A673 (cell line): ENCODE measurements around the gene CDC42BPG. TPM values are rescaled to one million over a fixed set of nuclear protein-coding genes. Genes with fewer than 3 reads are reported as not detected.

Experiments used
- Bru-seq: library from RNA; stranded (reverse); fragments of 400-500 nt; gene quantifications from one replicate; lab custom pipeline; 2021; lab: Mats Ljungman, UMichigan
- BruChase-seq, 2 experiments: library from RNA; stranded (reverse); fragments of 400-500 nt; gene quantifications; one replicate each; lab custom pipeline; 2021; lab: Mats Ljungman, UMichigan
- BruUV-seq: library from RNA; stranded (reverse); fragments of 400-500 nt; replicated peaks from 2 replicates; lab custom pipeline; 2021; lab: Mats Ljungman, UMichigan
- CTCF ChIA-PET: fragments of 300-600 bp; sonication (Branson Sonifier 250); formaldehyde crosslinking; loops from one replicate; lab custom pipeline; 2022; ENCODE audit warnings: antibody characterized with exemption; lab: Charles Lee
- POLR2A ChIA-PET: fragments of 300-600 bp; sonication (Branson Sonifier 250); formaldehyde crosslinking; loops from one replicate; lab custom pipeline; 2022; ENCODE audit warnings: antibody characterized with exemption; ENCODE audit not compliant: low non-redundant PET; lab: Charles Lee
- DNase-seq: peaks from one replicate; pipeline ENCODE4 v3.0.0-alpha.2; 2015; ENCODE audit warnings: low spot score
- H3K27ac ChIP-seq: fragments of 200-600 bp; sonication (generic); 2 replicates; pipeline ENCODE4 v1.5.1; 2016; ENCODE audit warnings: mixed run types, low read depth, mild to moderate bottlenecking, mixed read lengths, antibody characterized with exemption, low read length; ENCODE audit not compliant: poor library complexity, severe bottlenecking
- H3K27me3 ChIP-seq: fragments of 200-600 bp; sonication (generic); replicated peaks from 2 replicates; pipeline ENCODE4 v1.6.1; 2017; ENCODE audit warnings: mixed run types, low read depth, mild to moderate bottlenecking, mixed read lengths, antibody characterized with exemption, low read length; ENCODE audit not compliant: insufficient read depth, poor library complexity
- H3K36me3 ChIP-seq: fragments of 200-600 bp; sonication (generic); 2 replicates; pipeline ENCODE4 v1.6.1; 2016; ENCODE audit warnings: mixed run types, mild to moderate bottlenecking, mixed read lengths, antibody characterized with exemption, low read length; ENCODE audit not compliant: insufficient read depth, poor library complexity, severe bottlenecking
- H3K4me1 ChIP-seq: fragments of 200-600 bp; sonication (generic); 2 replicates; pipeline ENCODE4 v1.6.1; 2017; ENCODE audit warnings: mixed run types, mild to moderate bottlenecking, mixed read lengths, antibody characterized with exemption, low read length; ENCODE audit not compliant: insufficient read depth, poor library complexity, severe bottlenecking
- H3K4me3 ChIP-seq: fragments of 200-600 bp; sonication (generic); 2 replicates; pipeline ENCODE4 v1.5.1; 2016; ENCODE audit warnings: low read depth, mixed run types, mild to moderate bottlenecking, mixed read lengths, low read length; ENCODE audit not compliant: poor library complexity, severe bottlenecking
- H3K9me3 ChIP-seq: fragments of 200-600 bp; sonication (generic); 2 replicates; pipeline ENCODE4 v1.6.1; 2016; ENCODE audit warnings: mixed run types, low read depth, mild to moderate bottlenecking, mixed read lengths, antibody characterized with exemption, low read length; ENCODE audit not compliant: poor library complexity, severe bottlenecking
- EZH2 ChIP-seq: fragments of 200-600 bp; sonication (generic); IDR thresholded peaks from 2 replicates; pipeline ENCODE4 v1.6.1; 2017; ENCODE audit warnings: borderline replicate concordance, low read depth, mild to moderate bottlenecking, mixed read lengths, antibody characterized with exemption, low read length; ENCODE audit not compliant: poor library complexity, severe bottlenecking
- intact Hi-C: fragments of 100-400 bp; cut with micrococcal nuclease; formaldehyde crosslinking; loops from one replicate; pipeline ENCODE4 v1.10.0; 2022; ENCODE audit not compliant: unreplicated experiment
- long read RNA-seq: library from polyadenylated mRNA; stranded (forward); transcript quantifications from one replicate; pipeline ENCODE4 v2.0.0, GENCODE V29; 2022
- total RNA-seq: library from RNA; stranded (reverse); gene quantifications from 2 replicates; pipeline ENCODE4 v1.2.3, GENCODE V29; 2021
- TF ChIP-seq, protein P1 (sequence below): fragments of 300-800, 200-600 bp; sonication (generic); conservative IDR thresholded peaks from 2 replicates; pipeline ENCODE4 v1.5.1; 2017; ENCODE audit warnings: low read depth, mild to moderate bottlenecking, antibody characterized with exemption, low read length, moderate library complexity, mixed read lengths

Gene CDC42BPG, protein sequence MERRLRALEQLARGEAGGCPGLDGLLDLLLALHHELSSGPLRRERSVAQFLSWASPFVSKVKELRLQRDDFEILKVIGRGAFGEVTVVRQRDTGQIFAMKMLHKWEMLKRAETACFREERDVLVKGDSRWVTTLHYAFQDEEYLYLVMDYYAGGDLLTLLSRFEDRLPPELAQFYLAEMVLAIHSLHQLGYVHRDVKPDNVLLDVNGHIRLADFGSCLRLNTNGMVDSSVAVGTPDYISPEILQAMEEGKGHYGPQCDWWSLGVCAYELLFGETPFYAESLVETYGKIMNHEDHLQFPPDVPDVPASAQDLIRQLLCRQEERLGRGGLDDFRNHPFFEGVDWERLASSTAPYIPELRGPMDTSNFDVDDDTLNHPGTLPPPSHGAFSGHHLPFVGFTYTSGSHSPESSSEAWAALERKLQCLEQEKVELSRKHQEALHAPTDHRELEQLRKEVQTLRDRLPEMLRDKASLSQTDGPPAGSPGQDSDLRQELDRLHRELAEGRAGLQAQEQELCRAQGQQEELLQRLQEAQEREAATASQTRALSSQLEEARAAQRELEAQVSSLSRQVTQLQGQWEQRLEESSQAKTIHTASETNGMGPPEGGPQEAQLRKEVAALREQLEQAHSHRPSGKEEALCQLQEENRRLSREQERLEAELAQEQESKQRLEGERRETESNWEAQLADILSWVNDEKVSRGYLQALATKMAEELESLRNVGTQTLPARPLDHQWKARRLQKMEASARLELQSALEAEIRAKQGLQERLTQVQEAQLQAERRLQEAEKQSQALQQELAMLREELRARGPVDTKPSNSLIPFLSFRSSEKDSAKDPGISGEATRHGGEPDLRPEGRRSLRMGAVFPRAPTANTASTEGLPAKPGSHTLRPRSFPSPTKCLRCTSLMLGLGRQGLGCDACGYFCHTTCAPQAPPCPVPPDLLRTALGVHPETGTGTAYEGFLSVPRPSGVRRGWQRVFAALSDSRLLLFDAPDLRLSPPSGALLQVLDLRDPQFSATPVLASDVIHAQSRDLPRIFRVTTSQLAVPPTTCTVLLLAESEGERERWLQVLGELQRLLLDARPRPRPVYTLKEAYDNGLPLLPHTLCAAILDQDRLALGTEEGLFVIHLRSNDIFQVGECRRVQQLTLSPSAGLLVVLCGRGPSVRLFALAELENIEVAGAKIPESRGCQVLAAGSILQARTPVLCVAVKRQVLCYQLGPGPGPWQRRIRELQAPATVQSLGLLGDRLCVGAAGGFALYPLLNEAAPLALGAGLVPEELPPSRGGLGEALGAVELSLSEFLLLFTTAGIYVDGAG (N-terminal part only)
- total RNA-seq (4.6 and 6.6 TPM in 2 replicates), Bru-seq, nascent RNA (percentile 32 among the genes with signal in this experiment), BruChase-seq, experiment 1, labeled RNA remaining after a 2-hour chase (percentile 38 among the genes with signal in this experiment), BruChase-seq, experiment 2, labeled RNA remaining after a 6-hour chase (percentile 46 among the genes with signal in this experiment)
- long read RNA-seq, partial matches to known transcripts: 3 of 3 reads
- long read RNA-seq, other reads (novel, unspliced or antisense): 0 of 3 reads

DNA sequence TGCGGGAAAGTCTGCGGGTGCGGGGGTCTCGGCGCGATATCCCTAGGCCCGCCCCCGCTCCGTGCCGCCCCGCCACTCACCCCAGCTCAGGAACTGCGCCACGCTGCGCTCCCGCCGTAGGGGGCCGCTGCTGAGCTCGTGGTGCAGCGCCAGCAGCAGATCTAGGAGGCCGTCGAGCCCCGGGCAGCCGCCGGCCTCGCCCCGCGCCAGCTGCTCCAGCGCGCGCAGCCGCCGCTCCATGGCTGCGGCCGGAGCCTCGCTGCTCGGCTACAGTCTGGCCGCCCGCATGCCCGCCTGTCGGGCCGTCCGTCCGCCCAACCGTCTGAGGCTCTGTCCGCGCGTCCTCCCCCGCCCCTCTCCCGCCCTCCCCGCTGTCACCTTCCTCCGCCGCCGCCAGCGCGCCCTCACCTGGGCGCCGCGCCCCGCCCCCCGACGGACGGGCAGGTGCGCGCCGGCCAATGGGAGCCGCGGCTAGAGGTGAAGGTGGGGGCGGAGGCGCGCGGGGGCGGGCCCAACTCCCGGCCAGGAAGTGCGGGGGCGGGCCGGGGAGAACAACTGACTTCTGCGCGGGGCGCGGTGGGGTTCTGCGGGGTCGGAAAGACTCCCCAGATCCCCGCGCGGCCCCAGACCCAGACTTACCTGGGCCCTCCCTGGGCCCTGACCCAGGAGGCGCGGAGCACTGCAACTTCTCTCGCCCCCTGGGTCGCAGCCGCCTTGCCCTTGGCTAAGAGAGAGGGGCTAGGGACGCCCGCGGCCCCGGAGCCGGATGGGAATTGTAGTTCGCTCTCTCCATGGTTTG is at the start of gene CDC42BPG:
Gene CDC42BPG (minus strand): TSS at position 324 of the 799 bp plus-strand sequence. CDS start 84 bp downstream, at position 240.
- TF ChIP-seq, protein P1, sequence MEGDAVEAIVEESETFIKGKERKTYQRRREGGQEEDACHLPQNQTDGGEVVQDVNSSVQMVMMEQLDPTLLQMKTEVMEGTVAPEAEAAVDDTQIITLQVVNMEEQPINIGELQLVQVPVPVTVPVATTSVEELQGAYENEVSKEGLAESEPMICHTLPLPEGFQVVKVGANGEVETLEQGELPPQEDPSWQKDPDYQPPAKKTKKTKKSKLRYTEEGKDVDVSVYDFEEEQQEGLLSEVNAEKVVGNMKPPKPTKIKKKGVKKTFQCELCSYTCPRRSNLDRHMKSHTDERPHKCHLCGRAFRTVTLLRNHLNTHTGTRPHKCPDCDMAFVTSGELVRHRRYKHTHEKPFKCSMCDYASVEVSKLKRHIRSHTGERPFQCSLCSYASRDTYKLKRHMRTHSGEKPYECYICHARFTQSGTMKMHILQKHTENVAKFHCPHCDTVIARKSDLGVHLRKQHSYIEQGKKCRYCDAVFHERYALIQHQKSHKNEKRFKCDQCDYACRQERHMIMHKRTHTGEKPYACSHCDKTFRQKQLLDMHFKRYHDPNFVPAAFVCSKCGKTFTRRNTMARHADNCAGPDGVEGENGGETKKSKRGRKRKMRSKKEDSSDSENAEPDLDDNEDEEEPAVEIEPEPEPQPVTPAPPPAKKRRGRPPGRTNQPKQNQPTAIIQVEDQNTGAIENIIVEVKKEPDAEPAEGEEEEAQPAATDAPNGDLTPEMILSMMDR: peak; percentile 67
- TF ChIP-seq EZH2: no peak
- DNase-seq: peak; percentile 82
- Histone ChIP-seq H3K36me3 (no peaks in the 10 kb centered on the region), H3K4me1 (peaks cover 13% of the 10 kb centered on the region), H3K9me3 (no peaks in the 10 kb centered on the region), H3K27me3 (no peaks in the 10 kb centered on the region), H3K27ac (peak within 1 kb of the TSS; percentile 76), H3K4me3 (peak within 1 kb of the TSS; percentile 67)
- no TSS peak for BruUV-seq
- intact Hi-C loops: loop anchor here (2.0 to 10.0 kb wide), 5 partner anchors 66 to 488 kb away; partner anchors contain the start of genes CDC42EP2, DPF2, SF1 and ZNHIT2
- POLR2A ChIA-PET: no interaction called here
- CTCF ChIA-PET: interaction anchor here (0.5 to 1.1 kb wide), 4 partner anchors 9 to 277 kb away, joined by 3 read pairs; partner anchors contain the start of genes FAU and MRPL49

DNA sequence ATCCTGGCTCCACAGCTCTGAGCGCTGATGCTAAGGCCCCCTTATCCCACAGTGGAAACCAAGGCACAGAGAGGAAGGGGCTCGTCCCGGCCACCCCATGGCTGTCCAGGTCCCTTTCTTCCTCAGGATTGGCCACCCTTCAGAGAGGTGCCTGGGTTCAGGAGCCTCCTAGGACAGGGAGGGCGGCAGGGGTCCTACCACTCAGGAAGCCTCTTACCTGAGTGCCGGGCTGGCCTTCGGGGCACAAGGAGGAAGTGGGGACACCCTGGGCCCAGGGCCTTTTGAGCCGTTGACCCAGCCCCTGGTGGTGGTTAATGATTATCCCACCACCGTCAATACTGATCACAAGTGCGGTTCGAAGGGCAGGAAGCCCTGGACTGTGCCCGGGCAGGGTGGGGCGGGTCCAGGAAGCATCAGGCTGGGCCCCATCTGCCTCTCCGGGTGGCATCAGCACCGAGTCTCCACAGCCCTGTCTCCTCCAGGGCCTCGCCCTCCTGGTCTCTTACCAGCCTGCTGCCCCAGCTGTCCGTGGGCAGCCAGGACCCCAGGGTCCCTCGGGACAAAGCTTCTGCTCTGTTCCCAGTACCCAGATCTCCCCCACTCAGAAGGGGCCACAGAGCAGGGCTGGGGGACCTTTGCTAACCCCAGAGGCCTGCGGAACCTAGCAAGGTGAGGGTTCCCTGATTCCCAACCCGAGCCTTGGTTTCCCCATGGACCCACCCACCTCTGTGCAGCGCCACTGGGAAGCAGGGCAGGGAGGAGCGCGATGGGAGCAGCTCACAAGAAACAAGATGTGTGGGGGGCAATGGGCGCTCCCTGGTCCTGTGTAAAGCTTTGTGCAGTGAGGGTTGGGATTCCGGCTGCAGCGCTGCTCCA is 49.0 kb upstream of the CDC42BPG start:
- intact Hi-C loops: loop anchor here (1.0 kb wide), 1 partner anchor 46 kb away; no protein-coding TSS in a partner anchor
- POLR2A ChIA-PET: no interaction called here
- no peaks in the 10 kb centered on the region for H3K27me3 ChIP-seq
- no TSS peak for BruUV-seq
- no peaks in the 10 kb centered on the region for H3K9me3 ChIP-seq
- H3K4me1 ChIP-seq: no peaks in the 10 kb centered on the region
- TF ChIP-seq, protein P1: no peak
- CTCF ChIA-PET: no interaction called here
- no peak for DNase-seq
- H3K36me3 ChIP-seq: no peaks in the 10 kb centered on the region
- no peak overlapping the region for H3K4me3 ChIP-seq
- H3K27ac ChIP-seq: no peak overlapping the region
